ENCODE data around the gene TIGD6.

DNA sequence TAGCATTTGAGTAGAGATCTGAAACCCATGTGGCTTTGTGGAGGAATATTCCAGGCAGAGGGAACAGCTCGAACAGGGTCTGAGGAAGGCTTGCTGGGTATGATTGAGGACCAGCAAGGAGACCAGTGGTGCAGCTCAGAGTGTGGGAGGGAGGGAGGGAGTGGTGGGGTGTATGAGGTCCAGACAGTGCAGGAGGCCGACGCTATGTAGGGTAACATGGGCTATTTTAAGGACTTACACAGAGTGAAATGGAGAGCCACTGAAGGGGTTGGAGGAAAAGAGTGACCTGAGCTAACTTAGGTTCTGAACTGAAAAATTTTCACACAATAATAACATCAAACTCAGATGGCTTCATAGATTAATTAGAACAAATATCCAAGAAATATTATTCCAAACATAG, 42.0 kb upstream of the TIGD6 start:
- no peak for TF ChIP-seq CTCF (IDR thresholded peaks at IDR 0.05; ENCODE audit: low read depth, low read length, poor library complexity, severe bottlenecking)
- no peak for TF ChIP-seq EZH2phosphoT487 (IDR thresholded peaks at IDR 0.05; ENCODE audit: borderline replicate concordance, low read length)

All from DOHH2 (cell line).